Posterior vena cava (tissue), 2 donors: ENCODE data around the gene DNAJC27. TPM values are rescaled to one million over a fixed set of nuclear protein-coding genes. Genes with fewer than 3 reads are reported as not detected.
"Not testable (repeated sequence)": the region's sequence is repeated elsewhere in the genome, so short reads cannot be mapped to it uniquely, and the experiment has no call there.

Experiments used
- DNase-seq: peaks from one replicate; pipeline ENCODE4 v3.0.0-alpha.2; 2020; ENCODE audit warnings: low spot score
- intact Hi-C, 2 donors: fragments of 100-400 bp; cut with DNase I; formaldehyde crosslinking; loops; one replicate each; pipeline versions ENCODE4 v1.14.1 to v1.14.2; 2022 to 2023
- long read RNA-seq, 2 donors: library from polyadenylated mRNA; unstranded; transcript quantifications; one replicate each; pipeline ENCODE4 v2.0.0, GENCODE V29; 2020 to 2021
- total RNA-seq, 2 donors: library from RNA; stranded (reverse); fragmentation: NEBNext Ultra II Directional; extraction: Animal tissue kit (Norgen Biotek cat#: 25700); gene quantifications; one replicate each; pipeline ENCODE4 v1.2.1, GENCODE V29; 2021
- donor health status: DM: yes; HTN: yes; CAD: no.
- donor health status: DM: yes; HTN: yes; CAD: no.

DNAJC27 gene
- total RNA-seq = 1 to 10 TPM; 5.6 to 7.2 TPM
- long read RNA-seq, donor 1, full-length matches to known transcripts = 4 of 4 reads
- long read RNA-seq, donor 1, partial matches to known transcripts = 0 of 4 reads
- long read RNA-seq, donor 1, other reads (novel, unspliced or antisense) = 0 of 4 reads
- long read RNA-seq, donor 2, partial matches to known transcripts = 0 of 2 reads
- long read RNA-seq, donor 2, other reads (novel, unspliced or antisense) = 1 of 2 reads

GRCh38 chr2:24971536-24972314 lies at the start of gene DNAJC27:
TSS of gene DNAJC27 (minus strand) at chr2:24971955. CDS start at chr2:24971904, 51 bp downstream.
- peak; percentile 100 for DNase-seq
- intact Hi-C loops = no loop called here

- no peak for DNase-seq
- intact Hi-C loops = no loop called here
Measured at GRCh38 chr2:25018681-25019080, 46.9 kb upstream of the DNAJC27 start.

- intact Hi-C loops = no loop called here
- DNase-seq = no peak
Measured at GRCh38 chr2:25014631-25015030, 42.9 kb upstream of the DNAJC27 start.

- DNase-seq, intact Hi-C loops: not testable (repeated sequence)
Measured at GRCh38 chr2:25011342-25011741, 39.6 kb upstream of the DNAJC27 start.

GRCh38 chr2:25009954-25010353 lies 38.2 kb upstream of the DNAJC27 start:
- intact Hi-C loops = no loop called here
- no peak for DNase-seq

- intact Hi-C loops = no loop called here
- DNase-seq = no peak
Measured at GRCh38 chr2:25002066-25002465, 30.3 kb upstream of the DNAJC27 start.

- intact Hi-C loops = no loop called here
- DNase-seq = no peak
Measured at GRCh38 chr2:25001325-25001637, 29.5 kb upstream of the DNAJC27 start.

- no peak for DNase-seq
- intact Hi-C loops = no loop called here
Measured at GRCh38 chr2:25000503-25001324, 29.0 kb upstream of the DNAJC27 start.

- no peak for DNase-seq
- intact Hi-C loops = no loop called here
Measured at GRCh38 chr2:25000036-25000435, 28.3 kb upstream of the DNAJC27 start.

- DNase-seq, intact Hi-C loops: not testable (repeated sequence)
Measured at GRCh38 chr2:24999097-24999496, 27.3 kb upstream of the DNAJC27 start.

GRCh38 chr2:24994146-24994724 lies 22.5 kb upstream of the DNAJC27 start:
- DNase-seq = no peak

GRCh38 chr2:24993406-24994145 lies 21.8 kb upstream of the DNAJC27 start:
- DNase-seq = no peak
- intact Hi-C loops = no loop called here

More at GRCh38 chr2:24994146-24994724, 22.5 kb upstream of the DNAJC27 start:
- intact Hi-C loops = no loop called here

- intact Hi-C loops = no loop called here
- DNase-seq = no peak
Measured at GRCh38 chr2:24986372-24986771, 14.6 kb upstream of the DNAJC27 start.

GRCh38 chr2:24985511-24985910 lies 13.8 kb upstream of the DNAJC27 start:
- intact Hi-C loops = no loop called here

GRCh38 chr2:24984912-24985311 lies 13.2 kb upstream of the DNAJC27 start:
- DNase-seq = peak; percentile 81
- intact Hi-C loops = no loop called here

More at GRCh38 chr2:24985511-24985910, 13.8 kb upstream of the DNAJC27 start:
- no peak for DNase-seq

GRCh38 chr2:24981411-24982136 lies 9.8 kb upstream of the DNAJC27 start:
- intact Hi-C loops = no loop called here
- no peak for DNase-seq

GRCh38 chr2:24978661-24979060 lies 6.9 kb upstream of the DNAJC27 start:
- intact Hi-C loops = loop anchor here (1.0 to 5.0 kb wide), 2 partner anchors 64 to 224 kb away; partner anchors contain the start of gene EFR3B (in 1 of the 2)
- no peak for DNase-seq

- no peak for DNase-seq
- intact Hi-C loops = loop anchor here in 1 of 2 donors (5.0 kb wide), 1 partner anchor 65 kb away; the partner anchor contains the start of gene EFR3B
Measured at GRCh38 chr2:24977631-24978030, 5.9 kb upstream of the DNAJC27 start.
